ENCODE measurements around the gene SH3D19. TPM values are rescaled to one million over a fixed set of nuclear protein-coding genes. Genes with fewer than 3 reads are reported as not detected.

Gene SH3D19
- polyA plus RNA-seq, 3 donors: not detected

DNA sequence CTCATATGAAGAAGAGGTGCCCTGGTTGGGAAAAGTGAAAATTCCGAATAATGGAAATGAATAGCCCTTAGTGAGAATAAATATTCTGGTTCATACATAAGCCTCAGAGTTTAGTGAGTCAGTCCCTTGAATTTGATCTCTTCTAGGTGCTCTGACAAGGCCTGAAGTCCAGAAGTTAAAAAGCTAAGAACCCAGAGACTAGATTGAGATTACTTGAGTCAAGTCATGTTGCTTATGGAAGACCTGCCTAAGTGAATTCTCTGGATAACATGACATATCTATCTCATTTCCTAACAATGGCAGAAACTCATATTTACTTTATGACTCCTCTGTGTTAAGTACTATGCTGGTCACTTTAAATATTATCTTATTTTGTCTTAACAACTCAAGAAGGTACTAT, 58.9 kb downstream of the SH3D19 start:
- Histone ChIP-seq H3K36me3 (replicated peaks in 1 of 2; ENCODE audit: control insufficient read depth in 1 of 2, insufficient read depth in 2 of 2, low read length in 2 of 2) (no peaks in the 10 kb centered on the region), H3K4me1 (ENCODE audit: control insufficient read depth in 1 of 2, insufficient read depth in 2 of 2, low read length in 2 of 2) (no peaks in the 10 kb centered on the region), H3K79me2 (ENCODE audit: insufficient read depth, low read length) (no peaks in the 10 kb centered on the region), H3K4me3 (replicated peaks in 1 of 3; ENCODE audit: low read depth in 2 of 3, low read length in 3 of 3) (no peak overlapping the region), H4K20me1 (ENCODE audit: insufficient read depth, low read length) (no peaks in the 10 kb centered on the region), H3K27ac (ENCODE audit: low read depth in 1 of 2, low read length in 2 of 2) (no peak overlapping the region), H3K4me2 (replicated peaks; ENCODE audit: extremely low read depth, low read length, poor library complexity, severe bottlenecking) (no peak overlapping the region), H3K9ac (ENCODE audit: insufficient read depth, low read length, poor library complexity, severe bottlenecking) (no peak overlapping the region), H3K27me3 (ENCODE audit: control insufficient read depth in 2 of 2, insufficient read depth in 2 of 2, low read length in 2 of 2) (no peaks in the 10 kb centered on the region), H3K9me3 (replicated peaks in 1 of 2; ENCODE audit: control insufficient read depth in 1 of 2, insufficient read depth in 1 of 2, low read length in 2 of 2) (no peaks in the 10 kb centered on the region), H2AFZ (ENCODE audit: insufficient read depth, low read depth, low read length, poor library complexity, severe bottlenecking) (no peak overlapping the region)
- DNase-seq: no peak
- TF ChIP-seq, protein P1, sequence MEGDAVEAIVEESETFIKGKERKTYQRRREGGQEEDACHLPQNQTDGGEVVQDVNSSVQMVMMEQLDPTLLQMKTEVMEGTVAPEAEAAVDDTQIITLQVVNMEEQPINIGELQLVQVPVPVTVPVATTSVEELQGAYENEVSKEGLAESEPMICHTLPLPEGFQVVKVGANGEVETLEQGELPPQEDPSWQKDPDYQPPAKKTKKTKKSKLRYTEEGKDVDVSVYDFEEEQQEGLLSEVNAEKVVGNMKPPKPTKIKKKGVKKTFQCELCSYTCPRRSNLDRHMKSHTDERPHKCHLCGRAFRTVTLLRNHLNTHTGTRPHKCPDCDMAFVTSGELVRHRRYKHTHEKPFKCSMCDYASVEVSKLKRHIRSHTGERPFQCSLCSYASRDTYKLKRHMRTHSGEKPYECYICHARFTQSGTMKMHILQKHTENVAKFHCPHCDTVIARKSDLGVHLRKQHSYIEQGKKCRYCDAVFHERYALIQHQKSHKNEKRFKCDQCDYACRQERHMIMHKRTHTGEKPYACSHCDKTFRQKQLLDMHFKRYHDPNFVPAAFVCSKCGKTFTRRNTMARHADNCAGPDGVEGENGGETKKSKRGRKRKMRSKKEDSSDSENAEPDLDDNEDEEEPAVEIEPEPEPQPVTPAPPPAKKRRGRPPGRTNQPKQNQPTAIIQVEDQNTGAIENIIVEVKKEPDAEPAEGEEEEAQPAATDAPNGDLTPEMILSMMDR (IDR thresholded peaks at IDR 0.05): no peak
- H3K4me3 Mint-ChIP-seq: no peak overlapping the region
- H3K9me3 Mint-ChIP-seq: peaks cover 0 to 3% (median 0%) of the 10 kb centered on the region in 7 donors
- peaks cover 0 to 4% (median 0%) of the 10 kb centered on the region in 3 donors for H3K27me3 Mint-ChIP-seq (ENCODE audit: low read depth in 3 of 3)
- H3K36me3 Mint-ChIP-seq: no peaks in the 10 kb centered on the region
- intact Hi-C loops (cut with micrococcal nuclease): no loop called here
- 40% methylated on average over 1 of the region's 1 CpG for WGBS (ENCODE audit: insufficient coverage)
- no peaks in the 10 kb centered on the region for H3K4me1 Mint-ChIP-seq
- no peak overlapping the region for H3K27ac Mint-ChIP-seq

DNA sequence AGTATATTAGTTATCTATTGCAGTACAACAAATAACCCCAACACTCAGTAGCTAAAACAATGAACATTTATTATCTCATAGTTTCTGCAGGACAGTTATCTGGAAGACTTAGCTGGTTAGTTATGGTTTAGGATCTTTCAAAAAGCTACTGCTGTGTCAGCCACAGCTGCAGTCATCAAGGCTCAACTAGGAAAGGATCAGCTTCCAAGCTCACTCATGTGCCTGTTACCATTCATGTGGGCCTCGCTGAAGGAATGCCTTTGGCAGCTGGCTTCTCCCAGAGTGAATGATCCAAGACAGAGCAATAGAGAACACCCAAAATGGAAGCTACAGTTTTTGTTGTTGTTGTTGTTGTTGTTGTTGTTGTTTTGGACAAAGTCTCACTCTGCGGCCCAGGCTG, 62.0 kb downstream of the SH3D19 start:
- no peak overlapping the region for H3K9ac ChIP-seq (ENCODE audit: insufficient read depth, low read length, poor library complexity, severe bottlenecking)
- intact Hi-C loops (cut with micrococcal nuclease): no loop called here
- H3K79me2 ChIP-seq (ENCODE audit: insufficient read depth, low read length): no peaks in the 10 kb centered on the region
- H3K4me3 ChIP-seq (replicated peaks in 1 of 3; ENCODE audit: low read depth in 2 of 3, low read length in 3 of 3): no peak overlapping the region
- no peaks in the 10 kb centered on the region for H3K27me3 ChIP-seq (ENCODE audit: control insufficient read depth in 2 of 2, insufficient read depth in 2 of 2, low read length in 2 of 2)
- no peaks in the 10 kb centered on the region for H3K36me3 Mint-ChIP-seq
- peaks cover 0 to 4% (median under 1%) of the 10 kb centered on the region in 7 donors for H3K9me3 Mint-ChIP-seq
- TF ChIP-seq, protein P1 (IDR thresholded peaks at IDR 0.05): no peak
- H3K36me3 ChIP-seq (replicated peaks in 1 of 2; ENCODE audit: control insufficient read depth in 1 of 2, insufficient read depth in 2 of 2, low read length in 2 of 2): no peaks in the 10 kb centered on the region
- H3K9me3 ChIP-seq (replicated peaks in 1 of 2; ENCODE audit: control insufficient read depth in 1 of 2, insufficient read depth in 1 of 2, low read length in 2 of 2): no peaks in the 10 kb centered on the region
- H3K27ac Mint-ChIP-seq: no peak overlapping the region
- H3K4me1 Mint-ChIP-seq: no peaks in the 10 kb centered on the region
- H3K4me2 ChIP-seq (replicated peaks; ENCODE audit: extremely low read depth, low read length, poor library complexity, severe bottlenecking): no peak overlapping the region
- no peaks in the 10 kb centered on the region for H3K4me1 ChIP-seq (ENCODE audit: control insufficient read depth in 1 of 2, insufficient read depth in 2 of 2, low read length in 2 of 2)
- 100% methylated on average over 1 of the region's 2 CpGs for WGBS (ENCODE audit: insufficient coverage)
- H3K27me3 Mint-ChIP-seq (ENCODE audit: low read depth in 3 of 3): peaks cover 2 to 8% (median 4%) of the 10 kb centered on the region in 3 donors
- no peak overlapping the region for H2AFZ ChIP-seq (ENCODE audit: insufficient read depth, low read depth, low read length, poor library complexity, severe bottlenecking)
- DNase-seq: no peak
- H3K4me3 Mint-ChIP-seq: no peak overlapping the region
- H4K20me1 ChIP-seq (ENCODE audit: insufficient read depth, low read length): no peaks in the 10 kb centered on the region
- H3K27ac ChIP-seq (ENCODE audit: low read depth in 1 of 2, low read length in 2 of 2): no peak overlapping the region

Measured in CD14-positive monocyte (primary cell).